ENCODE measurements around the gene PDE4B. TPM values are rescaled to one million over a fixed set of nuclear protein-coding genes. Genes with fewer than 3 reads are reported as not detected.

Gene PDE4B
- total RNA-seq, 1 experiment from 2014 or later, result not detected

GRCh38 chr1:66211521-66211920, 418.8 kb downstream of the PDE4B start:
- no peaks in the 10 kb centered on the region for H3K36me3 Mint-ChIP-seq (ENCODE audit: insufficient read depth, unreplicated experiment)
- TF ChIP-seq, protein P1, sequence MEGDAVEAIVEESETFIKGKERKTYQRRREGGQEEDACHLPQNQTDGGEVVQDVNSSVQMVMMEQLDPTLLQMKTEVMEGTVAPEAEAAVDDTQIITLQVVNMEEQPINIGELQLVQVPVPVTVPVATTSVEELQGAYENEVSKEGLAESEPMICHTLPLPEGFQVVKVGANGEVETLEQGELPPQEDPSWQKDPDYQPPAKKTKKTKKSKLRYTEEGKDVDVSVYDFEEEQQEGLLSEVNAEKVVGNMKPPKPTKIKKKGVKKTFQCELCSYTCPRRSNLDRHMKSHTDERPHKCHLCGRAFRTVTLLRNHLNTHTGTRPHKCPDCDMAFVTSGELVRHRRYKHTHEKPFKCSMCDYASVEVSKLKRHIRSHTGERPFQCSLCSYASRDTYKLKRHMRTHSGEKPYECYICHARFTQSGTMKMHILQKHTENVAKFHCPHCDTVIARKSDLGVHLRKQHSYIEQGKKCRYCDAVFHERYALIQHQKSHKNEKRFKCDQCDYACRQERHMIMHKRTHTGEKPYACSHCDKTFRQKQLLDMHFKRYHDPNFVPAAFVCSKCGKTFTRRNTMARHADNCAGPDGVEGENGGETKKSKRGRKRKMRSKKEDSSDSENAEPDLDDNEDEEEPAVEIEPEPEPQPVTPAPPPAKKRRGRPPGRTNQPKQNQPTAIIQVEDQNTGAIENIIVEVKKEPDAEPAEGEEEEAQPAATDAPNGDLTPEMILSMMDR (IDR thresholded peaks at IDR 0.05; ENCODE audit: insufficient read depth in 1 of 2, low read depth in 1 of 2, low read length in 1 of 2, severe bottlenecking in 1 of 2, unreplicated experiment in 1 of 2), result no peak
- no peaks in the 10 kb centered on the region for H3K9me3 Mint-ChIP-seq (ENCODE audit: unreplicated experiment)
- Histone ChIP-seq H3K27me3 (replicated peaks; ENCODE audit: control insufficient read depth, insufficient read depth, low read length) (no peaks in the 10 kb centered on the region), H3K4me1 (no peaks in the 10 kb centered on the region), H3K36me3 (ENCODE audit: control insufficient read depth, insufficient read depth, low read length) (no peaks in the 10 kb centered on the region), H3K4me3 (ENCODE audit: low read depth, low read length) (no peak overlapping the region), H3K9me3 (no peaks in the 10 kb centered on the region)
- no peak for DNase-seq
- ChIA-PET POLR2A (no interaction called here), CTCF (no interaction called here)
- BruUV-seq (replicated peaks), result no TSS peak
- no peak overlapping the region for H3K4me3 Mint-ChIP-seq (ENCODE audit: unreplicated experiment)
- peaks cover 3% of the 10 kb centered on the region for H3K27me3 Mint-ChIP-seq (ENCODE audit: insufficient read depth, unreplicated experiment)
- H3K4me1 Mint-ChIP-seq (ENCODE audit: low read depth, unreplicated experiment), result no peaks in the 10 kb centered on the region
- intact Hi-C loops (cut with micrococcal nuclease; ENCODE audit: unreplicated experiment), result no loop called here
- no peak overlapping the region for H3K27ac Mint-ChIP-seq (ENCODE audit: unreplicated experiment)

- Mint-ChIP-seq H3K36me3 (ENCODE audit: insufficient read depth, unreplicated experiment) (no peaks in the 10 kb centered on the region), H3K27ac (ENCODE audit: unreplicated experiment) (no peak overlapping the region), H3K4me3 (ENCODE audit: unreplicated experiment) (no peak overlapping the region), H3K27me3 (ENCODE audit: insufficient read depth, unreplicated experiment) (peaks cover 3% of the 10 kb centered on the region), H3K4me1 (ENCODE audit: low read depth, unreplicated experiment) (no peaks in the 10 kb centered on the region), H3K9me3 (ENCODE audit: unreplicated experiment) (no peaks in the 10 kb centered on the region)
- H3K9me3 ChIP-seq, result no peaks in the 10 kb centered on the region
- TF ChIP-seq, protein P1 (IDR thresholded peaks at IDR 0.05; ENCODE audit: insufficient read depth in 1 of 2, low read depth in 1 of 2, low read length in 1 of 2, severe bottlenecking in 1 of 2, unreplicated experiment in 1 of 2), result no peak
- intact Hi-C loops (cut with micrococcal nuclease; ENCODE audit: unreplicated experiment), result no loop called here
- no peaks in the 10 kb centered on the region for H3K4me1 ChIP-seq
- H3K4me3 ChIP-seq (ENCODE audit: low read depth, low read length), result no peak overlapping the region
- no peak for DNase-seq
- BruUV-seq (replicated peaks), result no TSS peak
- CTCF ChIA-PET, result no interaction called here
- no peaks in the 10 kb centered on the region for H3K36me3 ChIP-seq (ENCODE audit: control insufficient read depth, insufficient read depth, low read length)
- POLR2A ChIA-PET, result no interaction called here
- H3K27me3 ChIP-seq (replicated peaks; ENCODE audit: control insufficient read depth, insufficient read depth, low read length), result no peaks in the 10 kb centered on the region
Measured at GRCh38 chr1:66213491-66213890, 420.8 kb downstream of the PDE4B start.

DNA sequence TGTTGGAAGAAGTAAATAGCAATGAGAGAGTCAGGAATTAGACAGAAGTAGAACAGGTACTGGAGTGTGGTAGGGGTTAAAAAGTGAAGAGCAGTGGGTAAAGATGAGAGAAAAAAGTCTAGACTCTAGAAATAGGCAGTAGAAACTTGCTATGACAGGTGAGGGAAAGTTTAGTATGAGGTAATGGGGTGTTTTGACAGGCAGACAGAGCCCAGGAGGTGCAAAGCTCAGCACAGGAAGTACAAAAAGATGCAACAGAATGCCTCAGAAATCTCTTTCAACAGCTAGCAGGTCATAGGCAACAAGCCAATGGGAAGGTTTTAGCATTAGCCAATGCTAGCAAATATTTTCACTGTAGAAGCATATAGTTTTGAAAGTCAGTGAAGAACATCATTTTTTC, 422.2 kb downstream of the PDE4B start:
- Mint-ChIP-seq H3K4me3 (ENCODE audit: unreplicated experiment) (no peak overlapping the region), H3K9me3 (ENCODE audit: unreplicated experiment) (no peaks in the 10 kb centered on the region), H3K27ac (ENCODE audit: unreplicated experiment) (no peak overlapping the region), H3K27me3 (ENCODE audit: insufficient read depth, unreplicated experiment) (peaks cover 3% of the 10 kb centered on the region), H3K36me3 (ENCODE audit: insufficient read depth, unreplicated experiment) (no peaks in the 10 kb centered on the region), H3K4me1 (ENCODE audit: low read depth, unreplicated experiment) (no peaks in the 10 kb centered on the region)
- Histone ChIP-seq H3K36me3 (ENCODE audit: control insufficient read depth, insufficient read depth, low read length) (no peaks in the 10 kb centered on the region), H3K27me3 (replicated peaks; ENCODE audit: control insufficient read depth, insufficient read depth, low read length) (no peaks in the 10 kb centered on the region), H3K4me3 (ENCODE audit: low read depth, low read length) (no peak overlapping the region), H3K4me1 (no peaks in the 10 kb centered on the region), H3K9me3 (no peaks in the 10 kb centered on the region)
- intact Hi-C loops (cut with micrococcal nuclease; ENCODE audit: unreplicated experiment), result no loop called here
- no TSS peak for BruUV-seq (replicated peaks)
- TF ChIP-seq, protein P1 (IDR thresholded peaks at IDR 0.05; ENCODE audit: insufficient read depth in 1 of 2, low read depth in 1 of 2, low read length in 1 of 2, severe bottlenecking in 1 of 2, unreplicated experiment in 1 of 2), result no peak
- ChIA-PET CTCF (no interaction called here), POLR2A (no interaction called here)
- DNase-seq, result no peak
